AG04450 (cell line): ENCODE measurements around the gene HTRA1. TPM values are rescaled to one million over a fixed set of nuclear protein-coding genes. Genes with fewer than 3 reads are reported as not detected.

Experiments
- CTCF ChIA-PET: fragments of 300-600, 350-600 bp; formaldehyde crosslinking; extraction: SDS; loops from one replicate; lab custom pipeline; 2022; ENCODE audit warnings: antibody characterized with exemption, inconsistent platforms; lab: Charles Lee
- POLR2A ChIA-PET: fragments of 350-600 bp; formaldehyde crosslinking; extraction: SDS; loops from one replicate; lab custom pipeline; 2021; ENCODE audit warnings: antibody characterized with exemption, inconsistent platforms; lab: Yijun Ruan, JAX
- DNase-seq: peaks from one replicate; pipeline ENCODE4 v3.0.0-alpha.2; 2011; ENCODE audit warnings: low read depth, low spot score
- H3K27ac ChIP-seq: one replicate; pipeline ENCODE4 v1.5.1; 2012; ENCODE audit warnings: low read depth, low read length, control low read depth
- H3K27me3 ChIP-seq: one replicate; pipeline ENCODE4 v1.6.0; 2012; ENCODE audit warnings: low read length; ENCODE audit not compliant: control insufficient read depth, insufficient read depth
- H3K4me3 ChIP-seq: 2 replicates; pipeline ENCODE4 v1.5.1; 2011; ENCODE audit warnings: mild to moderate bottlenecking, low read depth, low read length, control low read depth
- H3K9me3 ChIP-seq: 2 replicates; pipeline ENCODE4 v1.5.1; 2012; ENCODE audit warnings: low read length; ENCODE audit not compliant: control insufficient read depth, insufficient read depth
- polyA plus RNA-seq: library from polyadenylated mRNA; depleted of rRNA; stranded (reverse); fragments of >200 nt; gene quantifications from 2 replicates; pipeline ENCODE4 v1.2.3, GENCODE V29; 2011
- TF ChIP-seq, protein P1 (sequence below): IDR thresholded peaks from 2 replicates; pipeline ENCODE4 v1.5.1; 2011; ENCODE audit warnings: low read depth, low read length, control low read depth, inconsistent platforms

The HTRA1 gene
- polyA plus RNA-seq, 1 experiment, result 187 TPM

DNA sequence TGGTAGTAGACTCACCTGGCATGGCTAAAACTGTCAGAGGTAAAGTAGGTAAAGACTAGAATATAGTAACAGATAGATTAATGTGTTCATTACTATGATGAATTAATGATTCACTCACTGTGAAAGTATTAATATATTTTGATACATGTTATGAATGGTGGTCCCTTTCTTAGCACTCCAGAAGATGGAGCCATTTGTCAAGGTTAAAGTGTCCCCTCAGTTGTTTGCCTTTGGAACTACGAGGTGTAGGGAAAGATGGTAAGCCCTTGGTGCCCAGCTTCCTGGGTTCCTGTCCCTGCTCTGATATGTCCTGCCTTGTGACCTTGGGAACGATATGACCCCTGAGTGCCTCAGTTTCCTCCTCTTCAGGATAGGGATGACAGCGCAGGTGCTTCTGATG is 49.4 kb downstream of the HTRA1 start:
- DNase-seq, result no peak
- ChIA-PET CTCF (no interaction called here), POLR2A (no interaction called here)
- TF ChIP-seq, protein P1, sequence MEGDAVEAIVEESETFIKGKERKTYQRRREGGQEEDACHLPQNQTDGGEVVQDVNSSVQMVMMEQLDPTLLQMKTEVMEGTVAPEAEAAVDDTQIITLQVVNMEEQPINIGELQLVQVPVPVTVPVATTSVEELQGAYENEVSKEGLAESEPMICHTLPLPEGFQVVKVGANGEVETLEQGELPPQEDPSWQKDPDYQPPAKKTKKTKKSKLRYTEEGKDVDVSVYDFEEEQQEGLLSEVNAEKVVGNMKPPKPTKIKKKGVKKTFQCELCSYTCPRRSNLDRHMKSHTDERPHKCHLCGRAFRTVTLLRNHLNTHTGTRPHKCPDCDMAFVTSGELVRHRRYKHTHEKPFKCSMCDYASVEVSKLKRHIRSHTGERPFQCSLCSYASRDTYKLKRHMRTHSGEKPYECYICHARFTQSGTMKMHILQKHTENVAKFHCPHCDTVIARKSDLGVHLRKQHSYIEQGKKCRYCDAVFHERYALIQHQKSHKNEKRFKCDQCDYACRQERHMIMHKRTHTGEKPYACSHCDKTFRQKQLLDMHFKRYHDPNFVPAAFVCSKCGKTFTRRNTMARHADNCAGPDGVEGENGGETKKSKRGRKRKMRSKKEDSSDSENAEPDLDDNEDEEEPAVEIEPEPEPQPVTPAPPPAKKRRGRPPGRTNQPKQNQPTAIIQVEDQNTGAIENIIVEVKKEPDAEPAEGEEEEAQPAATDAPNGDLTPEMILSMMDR, result no peak
- H3K27me3 ChIP-seq, result no peaks in the 10 kb centered on the region
- no peak overlapping the region for H3K27ac ChIP-seq
- no peak overlapping the region for H3K4me3 ChIP-seq
- H3K9me3 ChIP-seq, result no peaks in the 10 kb centered on the region

GRCh38 chr10:122513053-122513452 is 51.7 kb downstream of the HTRA1 start:
- H3K4me3 ChIP-seq, result no peak overlapping the region
- POLR2A ChIA-PET, result no interaction called here
- DNase-seq, result no peak
- no peaks in the 10 kb centered on the region for H3K9me3 ChIP-seq
- H3K27me3 ChIP-seq, result no peaks in the 10 kb centered on the region
- H3K27ac ChIP-seq, result no peak overlapping the region
- CTCF ChIA-PET, result no interaction called here
- TF ChIP-seq, protein P1, result no peak

- ChIA-PET POLR2A (no interaction called here), CTCF (interaction anchor here (1.1 to 3.0 kb wide), 3 partner anchors 51 to 247 kb away, joined by 3 to 12 read pairs (median 3); no protein-coding TSS in a partner anchor)
- TF ChIP-seq, protein P1, result no peak
- no peak for DNase-seq
- Histone ChIP-seq H3K27ac (no peak overlapping the region), H3K9me3 (no peaks in the 10 kb centered on the region), H3K4me3 (no peak overlapping the region), H3K27me3 (no peaks in the 10 kb centered on the region)
Observed at GRCh38 chr10:122514045-122514840, 52.9 kb downstream of the HTRA1 start.

DNA sequence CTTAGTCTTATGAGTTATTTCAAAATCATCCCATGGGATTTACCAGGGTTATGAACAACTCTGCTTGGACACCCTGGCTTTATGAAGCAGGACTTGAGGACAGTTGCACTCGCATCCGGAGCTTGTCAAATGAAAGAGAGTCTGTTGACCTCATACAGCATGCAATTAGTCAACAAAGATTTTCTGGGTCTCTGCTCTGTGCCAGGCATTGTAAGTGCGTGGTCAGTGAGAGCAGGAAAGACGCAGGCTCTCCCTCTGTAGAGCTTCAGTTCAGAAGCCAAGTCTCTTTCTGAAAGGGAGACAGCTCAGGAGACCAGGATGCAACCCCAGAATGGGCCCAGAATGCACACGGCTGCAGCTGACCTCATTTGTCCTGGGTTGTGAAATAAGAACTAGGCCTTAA is 53.7 kb downstream of the HTRA1 start:
- DNase-seq, result no peak
- TF ChIP-seq, protein P1, result no peak
- Histone ChIP-seq H3K27ac (no peak overlapping the region), H3K27me3 (no peaks in the 10 kb centered on the region), H3K9me3 (no peaks in the 10 kb centered on the region), H3K4me3 (no peak overlapping the region)
- CTCF ChIA-PET, result interaction anchor here (1.1 to 3.0 kb wide), 3 partner anchors 51 to 247 kb away, joined by 3 to 12 read pairs (median 3); no protein-coding TSS in a partner anchor
- POLR2A ChIA-PET, result no interaction called here

DNA sequence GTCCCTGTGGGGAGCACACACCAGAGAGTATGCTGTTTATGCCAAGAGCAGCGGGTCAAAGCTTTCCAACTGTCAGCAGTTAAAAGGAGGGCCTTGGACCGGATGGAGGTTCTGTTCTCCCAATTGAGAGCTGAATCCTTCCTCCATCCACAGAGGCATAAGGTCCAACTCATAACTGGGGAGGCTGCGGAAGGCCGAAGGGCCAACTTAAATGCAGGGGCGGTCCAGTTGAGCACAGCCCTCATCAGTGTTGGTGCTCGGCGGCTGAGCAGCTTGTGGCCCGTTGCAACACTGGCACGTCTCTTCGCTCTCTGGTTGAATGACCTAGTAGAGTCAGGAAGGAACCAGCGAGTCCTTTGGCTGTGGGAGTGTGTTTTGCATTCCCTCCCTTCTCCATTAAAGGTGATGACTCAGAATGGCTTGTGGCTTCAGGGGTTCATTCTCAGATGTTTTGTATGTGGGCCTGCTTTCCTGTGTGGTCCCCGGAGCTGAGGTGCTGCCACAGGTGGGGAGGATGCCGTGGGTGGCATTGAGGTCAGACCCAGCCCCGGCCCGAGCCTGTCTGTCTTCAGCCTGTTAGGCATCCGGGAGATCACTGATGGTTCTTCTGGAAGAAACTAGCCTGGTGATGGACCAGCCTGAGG is 54.4 kb downstream of the HTRA1 start:
- Histone ChIP-seq H3K4me3 (no peak overlapping the region), H3K9me3 (no peaks in the 10 kb centered on the region), H3K27ac (no peak overlapping the region), H3K27me3 (no peaks in the 10 kb centered on the region)
- POLR2A ChIA-PET, result no interaction called here
- TF ChIP-seq, protein P1, result no peak
- CTCF ChIA-PET, result interaction anchor here (3.0 kb wide), 1 partner anchor 50 kb away, joined by 12 read pairs; no protein-coding TSS in a partner anchor
- DNase-seq, result no peak
